HG03045 (cell line): ENCODE measurements around the gene SLFN12.
A peak's percentile ranks its signal among the peaks of the same experiment; 100 is the strongest.
"Not testable (repeated sequence)": the region's sequence is repeated elsewhere in the genome, so short reads cannot be mapped to it uniquely, and the experiment has no call there.

Experiments
- ATAC-seq: cut with Tn5 transposase; IDR thresholded peaks from one replicate; pipeline ENCODE4 v1.9.1; 2021; ENCODE audit warnings: mild to moderate bottlenecking, moderate library complexity; ENCODE audit not compliant: unreplicated experiment

Gene SLFN12

GRCh38 chr17:35414247-35414646 lies 18.1 kb downstream of the SLFN12 start:
- no peak for ATAC-seq

DNA sequence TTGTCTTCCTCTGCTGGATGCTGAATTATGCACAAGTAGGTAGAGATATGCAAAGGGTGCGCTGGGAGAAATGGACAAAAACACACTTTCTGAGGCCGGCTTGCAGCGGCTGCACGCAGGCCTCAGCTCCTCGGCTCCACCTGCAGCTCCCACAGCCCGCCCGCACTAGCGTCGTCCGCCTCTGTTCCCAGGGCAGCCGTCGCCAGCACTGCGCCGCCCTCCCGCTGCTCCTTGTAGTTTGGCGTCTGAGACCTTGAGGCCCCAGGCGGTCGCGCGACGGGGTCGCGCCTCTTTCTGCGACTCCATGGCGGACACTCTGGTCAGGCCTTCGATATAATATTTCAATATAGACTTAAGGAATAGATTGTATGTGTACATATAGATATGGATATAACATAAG lies 24.8 kb downstream of the SLFN12 start:
- ATAC-seq, result no peak

- ATAC-seq, result no peak
These were observed 25.7 kb downstream of the SLFN12 start for GRCh38 chr17:35406568-35406967.

- ATAC-seq, result no peak
These were observed 27.9 kb downstream of the SLFN12 start for GRCh38 chr17:35404360-35404759.

GRCh38 chr17:35393783-35394182 lies 38.5 kb downstream of the SLFN12 start:
- not testable (repeated sequence) for ATAC-seq

DNA sequence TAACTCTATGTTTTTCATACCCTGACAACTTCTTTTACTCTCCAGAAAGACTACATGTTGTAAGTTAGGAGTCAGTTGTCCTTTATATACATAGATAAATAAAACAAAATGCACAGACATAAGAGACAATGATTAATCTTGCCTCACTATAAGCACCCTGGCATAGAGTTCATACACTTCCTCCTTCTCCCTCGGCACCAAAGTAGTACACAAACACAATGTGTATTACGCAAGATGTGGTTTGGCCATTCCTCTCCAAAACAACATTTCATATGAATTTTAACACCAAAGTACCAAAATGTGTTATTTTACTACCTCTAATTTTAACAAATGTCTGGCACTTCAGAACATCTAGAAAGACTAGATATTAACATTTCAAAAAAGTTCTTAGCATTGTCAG lies 41.6 kb downstream of the SLFN12 start:
- ATAC-seq, result no peak

DNA sequence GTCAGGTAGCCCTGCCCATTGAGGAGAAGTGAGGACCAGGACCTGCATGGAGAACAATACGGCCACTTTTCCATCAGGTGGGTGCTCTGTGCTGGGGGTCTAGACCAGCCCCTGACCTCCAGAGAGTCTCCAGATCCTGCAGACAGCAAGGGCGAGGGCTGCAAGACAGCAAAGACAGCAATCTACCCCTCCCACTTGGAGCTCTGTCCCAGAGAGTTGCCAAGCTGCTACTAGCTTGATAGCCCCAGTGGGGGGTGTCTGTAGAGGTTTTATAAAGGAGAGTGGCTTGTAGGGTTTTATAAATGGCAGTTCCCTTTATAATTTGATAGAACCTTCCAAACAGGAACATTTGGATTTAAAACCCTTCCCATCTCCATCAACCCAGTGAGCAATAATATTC lies 42.1 kb downstream of the SLFN12 start:
- ATAC-seq, result no peak

- ATAC-seq, result no peak
These were observed 44.8 kb downstream of the SLFN12 start for GRCh38 chr17:35387496-35387895.

DNA sequence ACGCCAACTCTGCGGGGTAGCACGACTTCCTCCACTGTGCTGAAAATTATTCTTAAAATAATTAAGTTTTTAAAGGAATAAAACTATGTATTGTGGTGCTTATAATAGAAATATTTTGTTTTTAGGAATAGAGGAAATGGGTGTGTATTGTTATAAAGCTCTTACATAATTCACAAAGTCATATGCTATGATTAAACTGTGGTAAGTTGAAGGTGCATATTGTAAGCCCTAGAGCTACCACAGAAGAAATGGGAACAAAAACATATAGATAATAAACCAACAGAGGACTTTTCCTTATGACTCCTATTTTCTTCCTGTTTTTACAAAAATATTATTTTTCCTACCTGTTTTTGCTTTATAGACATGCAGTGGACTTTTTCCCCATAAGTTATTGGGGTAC lies 54.6 kb downstream of the SLFN12 start:
- ATAC-seq, result no peak

DNA sequence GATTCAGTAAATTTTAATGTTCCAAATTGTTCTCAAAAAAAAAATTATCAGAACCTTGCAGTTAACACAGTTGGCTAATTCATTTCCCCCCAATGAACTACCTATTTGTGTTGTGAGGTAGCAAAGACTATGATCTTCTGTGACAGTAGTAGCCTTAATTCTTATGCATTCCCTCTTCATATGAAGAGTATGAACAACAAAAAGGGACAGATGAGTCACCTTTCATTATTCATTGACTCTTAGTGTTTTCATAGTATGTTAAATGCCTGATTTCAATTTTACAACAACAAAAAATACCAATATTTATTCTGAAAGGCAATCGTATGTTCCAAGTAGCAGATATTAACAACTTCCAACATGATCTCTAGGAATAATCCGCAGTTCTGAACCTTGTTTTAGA lies 55.2 kb downstream of the SLFN12 start:
- ATAC-seq, result no peak

- ATAC-seq, result no peak
These were observed 56.1 kb downstream of the SLFN12 start for GRCh38 chr17:35376245-35376644.

DNA sequence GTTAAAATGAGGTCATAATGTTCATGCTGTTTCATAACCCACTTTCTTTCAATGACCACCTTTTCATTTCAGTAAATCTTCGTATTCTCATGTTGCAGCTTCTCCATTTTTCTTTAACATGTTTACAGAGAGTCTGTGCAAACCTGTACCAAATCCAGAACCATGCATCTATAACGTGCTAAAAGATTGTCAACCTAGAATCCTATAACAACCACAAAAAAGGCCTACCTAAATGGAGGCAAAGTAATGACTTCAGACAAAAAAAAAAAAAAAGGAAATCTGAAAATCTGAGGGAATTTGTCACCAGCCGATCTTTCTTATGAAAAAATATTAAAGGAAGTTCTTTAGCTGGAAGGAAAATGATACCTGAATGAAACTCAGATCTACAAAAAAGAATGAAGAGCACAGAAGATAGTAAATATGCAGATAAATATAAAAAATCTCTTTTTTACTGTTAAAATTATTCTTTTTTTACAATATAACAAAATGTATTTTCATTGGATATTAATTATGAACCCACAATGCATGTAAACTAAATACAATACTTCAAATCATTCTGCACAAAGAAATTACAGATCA lies 57.4 kb downstream of the SLFN12 start:
- ATAC-seq, result no peak

DNA sequence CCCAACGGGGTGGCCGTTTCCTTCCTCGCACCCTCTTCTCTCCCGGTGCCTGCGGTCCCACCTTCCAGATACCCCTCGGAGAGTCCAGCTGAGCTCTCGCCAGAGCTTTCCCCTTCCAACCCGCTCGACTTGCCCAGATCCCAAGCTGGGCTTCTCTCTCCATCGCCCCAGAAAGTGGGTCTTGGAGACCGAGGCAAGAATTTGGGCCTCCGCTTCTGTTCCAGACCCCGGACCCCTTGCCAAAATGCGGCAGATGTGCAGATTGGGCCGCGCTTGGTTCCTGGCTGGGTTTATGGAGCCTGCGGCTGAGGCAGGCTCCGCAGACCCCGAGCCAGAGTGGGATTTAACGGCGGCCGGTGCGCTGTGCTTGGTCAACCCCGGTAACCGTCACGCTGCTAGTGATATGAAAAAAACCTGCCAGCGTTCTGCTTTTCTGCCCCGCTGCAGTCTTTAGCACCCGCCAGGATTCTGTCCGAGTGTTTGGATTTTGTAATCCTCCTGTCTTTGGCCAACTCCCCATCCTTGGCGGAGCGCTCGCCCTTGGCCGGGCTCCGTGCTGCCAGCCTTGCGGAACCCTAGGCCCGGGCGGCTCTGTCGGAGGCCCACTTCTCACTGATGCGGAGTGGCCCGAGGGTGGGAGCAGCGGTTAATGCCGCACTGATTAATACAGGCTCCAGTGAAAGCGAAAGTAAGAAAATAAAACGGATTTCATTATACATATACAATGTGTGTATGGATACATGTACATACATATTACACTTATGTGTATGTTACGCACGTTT lies 58.1 kb downstream of the SLFN12 start:
- ATAC-seq, result no peak

DNA sequence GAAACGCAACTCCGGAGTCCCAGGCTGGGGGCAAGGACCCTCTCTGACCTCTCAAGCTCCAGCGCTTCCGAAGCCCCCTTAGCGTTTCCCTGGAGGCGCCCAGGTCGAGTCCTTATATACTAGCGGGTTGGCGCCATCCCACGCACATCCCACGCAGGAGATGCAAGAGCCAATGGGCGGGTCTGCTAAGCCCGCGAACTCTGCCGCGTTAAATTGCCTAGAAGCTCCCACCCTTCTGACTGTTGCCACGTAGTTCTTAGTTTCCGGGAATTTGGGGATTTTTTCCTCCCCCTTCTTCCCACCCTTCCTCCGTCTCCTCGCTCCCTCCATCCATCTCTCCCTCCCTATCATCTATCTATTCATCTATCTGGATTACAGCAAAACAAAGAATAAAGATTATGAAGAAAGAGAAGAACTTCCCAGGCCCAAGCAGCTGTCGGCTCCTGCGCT lies 58.7 kb downstream of the SLFN12 start, which contains the start of gene SLFN11:
SLFN11 (minus strand) TSS at position 88 of the 450 bp plus-strand sequence. CDS start 9,814 bp downstream, outside the sequence.
- no peak for ATAC-seq

DNA sequence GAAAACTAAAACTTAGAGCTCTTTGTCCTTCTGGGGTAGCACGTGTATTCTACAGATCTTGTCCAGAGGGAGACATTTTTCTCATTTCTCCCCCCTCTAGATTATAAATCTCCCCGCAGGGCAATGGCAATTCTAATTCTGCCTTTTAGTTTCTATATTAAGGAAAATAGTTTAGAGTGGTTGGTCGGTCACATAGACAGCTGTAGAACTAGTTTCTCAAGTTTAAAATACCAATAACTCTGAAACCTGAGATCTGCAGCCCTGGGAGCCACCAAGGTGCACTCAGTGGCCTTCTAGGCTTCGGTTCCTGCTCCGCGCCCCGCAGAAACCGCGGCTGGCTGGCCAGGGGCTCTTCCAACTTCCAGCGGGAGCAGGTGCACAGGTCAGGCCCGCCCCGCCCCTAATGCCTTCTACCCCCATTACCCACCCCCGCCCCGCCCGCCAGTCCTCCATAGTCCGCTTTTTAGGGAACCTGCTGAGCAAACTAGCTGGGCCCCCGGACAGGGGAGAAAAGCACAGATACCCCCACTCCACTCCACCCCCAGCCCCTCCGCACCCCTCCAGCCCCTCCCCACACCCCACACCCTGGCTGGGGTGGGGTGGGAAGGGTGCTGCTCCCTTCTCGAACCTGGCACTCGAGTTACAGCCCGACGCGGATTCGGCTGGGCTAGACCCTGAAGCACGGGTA lies 59.3 kb downstream of the SLFN12 start:
- ATAC-seq, result no peak

DNA sequence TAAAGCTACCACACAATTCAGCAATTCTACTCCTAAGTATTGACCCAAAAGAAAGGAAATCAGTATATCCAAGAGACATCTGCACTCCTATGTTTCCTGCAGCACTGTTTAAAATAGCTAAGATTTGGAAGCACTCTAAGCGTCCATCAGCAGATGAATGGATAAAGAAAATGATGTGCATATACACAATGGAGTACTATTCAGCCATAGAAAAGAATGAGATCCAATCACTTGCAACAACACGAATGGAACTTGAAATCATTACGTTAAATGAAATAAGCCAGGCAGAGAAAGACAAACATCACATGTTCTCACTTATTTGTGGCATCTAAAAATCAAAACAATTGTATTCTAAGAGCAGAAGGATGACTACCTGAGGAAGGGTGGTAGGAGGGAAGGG lies 60.4 kb downstream of the SLFN12 start:
- ATAC-seq, result no peak

DNA sequence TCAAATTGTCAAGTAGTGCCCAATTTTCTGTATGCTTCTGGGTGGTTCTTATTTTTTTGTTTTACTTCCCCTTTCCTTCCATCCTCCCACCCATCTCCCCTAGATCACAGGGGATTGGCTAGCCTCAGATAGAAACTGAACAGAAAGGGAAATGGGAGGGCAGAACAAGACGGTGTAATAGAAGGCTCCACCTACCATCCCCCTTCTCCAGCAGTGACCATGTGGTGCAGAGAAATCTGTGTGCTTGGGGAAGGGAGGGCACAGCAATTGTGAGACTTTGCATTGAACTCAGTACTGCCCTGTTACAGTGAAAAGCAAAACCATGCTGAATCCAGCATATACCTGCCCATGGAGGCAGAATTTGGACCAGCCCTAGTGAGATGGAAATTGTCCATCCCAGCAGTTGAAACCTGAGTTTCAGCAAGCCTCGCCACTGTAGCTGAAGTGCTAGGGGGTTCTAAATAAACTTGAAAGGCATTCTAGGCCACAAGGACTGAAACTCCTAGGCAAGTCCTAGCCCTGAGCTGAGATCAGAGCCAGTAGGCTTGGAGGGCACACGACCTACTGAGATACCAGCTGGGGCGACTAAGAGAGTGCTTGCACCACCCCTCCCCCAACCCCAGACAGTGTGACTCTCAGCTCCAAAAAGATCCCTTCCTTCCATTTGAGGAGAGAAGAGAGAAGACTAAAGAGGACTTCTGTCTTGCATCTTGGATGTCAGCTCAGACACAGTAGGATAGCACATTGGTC lies 64.0 kb downstream of the SLFN12 start:
- peak; percentile 97 for ATAC-seq

DNA sequence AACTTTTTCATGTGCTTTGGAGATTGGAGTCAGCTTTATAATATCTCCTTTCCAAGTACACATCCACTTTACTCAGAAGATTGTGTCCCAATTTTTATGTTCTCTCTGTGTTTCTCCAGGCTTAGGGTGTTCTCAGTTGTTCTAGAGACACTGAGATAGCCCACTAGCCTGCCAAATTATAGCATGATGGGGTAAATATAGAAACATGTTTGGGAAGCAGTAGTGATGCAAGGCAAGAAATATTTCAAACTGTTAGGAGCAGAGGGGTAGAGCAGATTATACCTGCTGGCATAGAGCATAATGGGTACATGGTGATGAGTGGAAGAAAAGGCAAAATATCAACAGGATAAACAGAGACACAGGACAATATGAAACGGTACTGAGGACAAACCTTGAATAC lies 71.3 kb downstream of the SLFN12 start:
- no peak for ATAC-seq
